Sigmoid colon (tissue), 4 donors: ENCODE measurements around the gene TRIM48.

Source experiments
- CTCF ChIP-seq, 4 experiments: fragments of 450-650 bp in 3 of 4; fragments of 200-600 bp in 1 of 4; IDR thresholded peaks; one replicate each; pipeline ENCODE4 v1.5.1; 2016 to 2019; ENCODE audit warnings: antibody characterized with exemption in 4 of 4, mild to moderate bottlenecking in 3 of 4, moderate library complexity in 2 of 4
- EP300 ChIP-seq, 4 donors: sonication (generic); formaldehyde crosslinking; IDR thresholded peaks; one replicate each; pipeline ENCODE4 v1.6.1; 2017; ENCODE audit warnings: antibody characterized with exemption in 4 of 4
- POLR2A ChIP-seq, 2 donors: fragments of 450-650 bp; IDR thresholded peaks; one replicate each; pipeline ENCODE4 v1.6.1; 2016; ENCODE audit warnings: antibody characterized with exemption in 2 of 2, mild to moderate bottlenecking in 2 of 2, moderate library complexity in 2 of 2
- POLR2AphosphoS5 ChIP-seq, 4 donors: sonication (generic); formaldehyde crosslinking; IDR thresholded peaks; one replicate each; pipeline ENCODE4 v1.6.1; 2017; ENCODE audit warnings: antibody characterized with exemption in 4 of 4

- no peak for TF ChIP-seq CTCF (IDR thresholded peaks at IDR 0.05)
- no peak for TF ChIP-seq POLR2A (IDR thresholded peaks at IDR 0.05)
- no peak for TF ChIP-seq EP300 (IDR thresholded peaks at IDR 0.05)
- TF ChIP-seq POLR2AphosphoS5 (IDR thresholded peaks at IDR 0.05), result no peak
Measured at GRCh38 chr11:55263081-55263480, 1.1 kb downstream of the TRIM48 start.
